Activated CD8-positive, alpha-beta T cell treated with anti-CD3 and anti-CD28 coated beads for 36 hours (primary cell): ENCODE measurements around the gene FRG1. TPM values are rescaled to one million over a fixed set of nuclear protein-coding genes. Genes with fewer than 3 reads are reported as not detected.
"Not testable (repeated sequence)": the region's sequence is repeated elsewhere in the genome, so short reads cannot be mapped to it uniquely, and the experiment has no call there.

Experiments used
- ATAC-seq: fragments of 200-7000 bp; cut with Tn5 transposase; one replicate; pipeline ENCODE4 v1.10.0; 2021; ENCODE audit warnings: mild to moderate bottlenecking, moderate library complexity
- CTCF ChIA-PET: fragments of 350-600 bp; sonication (Branson Sonifier 250); formaldehyde crosslinking; loops from one replicate; lab custom pipeline; 2021; ENCODE audit warnings: antibody characterized with exemption; lab: Charles Lee
- POLR2A ChIA-PET: fragments of 350-600 bp; sonication (Branson Sonifier 250); formaldehyde crosslinking; loops from one replicate; lab custom pipeline; 2021; ENCODE audit warnings: antibody characterized with exemption; lab: Charles Lee
- DNase-seq: peaks from one replicate; pipeline ENCODE4 v3.0.0-alpha.2; 2020
- H3K27ac Mint-ChIP-seq: one replicate; pipeline ENCODE4 v1.8.0; 2021; ENCODE audit warnings: mild to moderate bottlenecking, mixed read lengths
- H3K27me3 Mint-ChIP-seq: one replicate; pipeline ENCODE4 v1.8.0; 2021; ENCODE audit warnings: mixed read lengths
- H3K36me3 Mint-ChIP-seq: one replicate; pipeline ENCODE4 v1.8.0; 2021; ENCODE audit warnings: low read depth, mixed read lengths
- H3K4me1 Mint-ChIP-seq: one replicate; pipeline ENCODE4 v1.8.0; 2021; ENCODE audit warnings: low read depth, mixed read lengths
- H3K4me3 Mint-ChIP-seq: one replicate; pipeline ENCODE4 v1.8.0; 2021; ENCODE audit warnings: mild to moderate bottlenecking, moderate library complexity, mixed read lengths
- H3K9me3 Mint-ChIP-seq: one replicate; pipeline ENCODE4 v1.8.0; 2021; ENCODE audit warnings: mixed read lengths
- intact Hi-C: fragments of 100-400 bp; cut with micrococcal nuclease; formaldehyde crosslinking; loops from one replicate; pipeline ENCODE4 v1.10.0; 2022
- total RNA-seq, 2 experiments: library from RNA; stranded (reverse); gene quantifications; one replicate each; pipeline ENCODE4 v1.2.3, GENCODE V29; 2021
- TF ChIP-seq, protein P1 (sequence below): fragments of 200-600 bp; IDR thresholded peaks from one replicate; pipeline ENCODE4 v1.8.0; 2022; ENCODE audit warnings: antibody characterized with exemption, mild to moderate bottlenecking

FRG1 gene
- total RNA-seq, 2 experiments from 2014 or later = 58.3 to 69.0 TPM

DNA sequence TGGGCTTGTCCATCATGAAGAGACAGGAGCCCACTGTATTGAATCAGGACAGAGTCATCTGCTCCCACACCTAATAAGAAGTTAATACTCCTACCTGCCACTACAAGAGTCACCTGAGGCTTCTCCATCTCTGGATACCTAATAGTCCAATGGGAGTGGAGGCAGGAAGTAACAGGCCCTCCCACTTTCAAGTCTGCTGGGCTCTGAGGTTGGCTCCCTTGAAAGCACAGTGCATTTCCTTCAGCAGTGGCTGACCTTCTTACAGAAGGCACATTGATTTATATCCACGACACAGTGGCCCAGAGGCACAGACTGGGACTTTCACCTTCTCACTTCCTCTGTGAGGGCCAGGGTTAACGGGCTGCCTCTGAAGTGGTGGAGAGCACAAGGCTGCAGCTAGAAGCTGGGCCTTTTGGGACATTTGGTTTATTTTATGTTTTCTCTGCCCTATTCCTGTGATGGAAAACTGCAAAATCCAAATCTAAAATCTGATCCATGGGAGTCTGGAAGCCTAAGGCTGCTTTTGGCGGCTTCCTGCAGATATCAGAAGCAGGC is 48.3 kb downstream of the FRG1 start:
- H3K36me3 Mint-ChIP-seq = no peaks in the 10 kb centered on the region
- ATAC-seq (no peak), DNase-seq (no peak)
- TF ChIP-seq, protein P1, sequence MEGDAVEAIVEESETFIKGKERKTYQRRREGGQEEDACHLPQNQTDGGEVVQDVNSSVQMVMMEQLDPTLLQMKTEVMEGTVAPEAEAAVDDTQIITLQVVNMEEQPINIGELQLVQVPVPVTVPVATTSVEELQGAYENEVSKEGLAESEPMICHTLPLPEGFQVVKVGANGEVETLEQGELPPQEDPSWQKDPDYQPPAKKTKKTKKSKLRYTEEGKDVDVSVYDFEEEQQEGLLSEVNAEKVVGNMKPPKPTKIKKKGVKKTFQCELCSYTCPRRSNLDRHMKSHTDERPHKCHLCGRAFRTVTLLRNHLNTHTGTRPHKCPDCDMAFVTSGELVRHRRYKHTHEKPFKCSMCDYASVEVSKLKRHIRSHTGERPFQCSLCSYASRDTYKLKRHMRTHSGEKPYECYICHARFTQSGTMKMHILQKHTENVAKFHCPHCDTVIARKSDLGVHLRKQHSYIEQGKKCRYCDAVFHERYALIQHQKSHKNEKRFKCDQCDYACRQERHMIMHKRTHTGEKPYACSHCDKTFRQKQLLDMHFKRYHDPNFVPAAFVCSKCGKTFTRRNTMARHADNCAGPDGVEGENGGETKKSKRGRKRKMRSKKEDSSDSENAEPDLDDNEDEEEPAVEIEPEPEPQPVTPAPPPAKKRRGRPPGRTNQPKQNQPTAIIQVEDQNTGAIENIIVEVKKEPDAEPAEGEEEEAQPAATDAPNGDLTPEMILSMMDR = no peak
- no peaks in the 10 kb centered on the region for H3K4me1 Mint-ChIP-seq
- CTCF ChIA-PET = no interaction called here
- POLR2A ChIA-PET = no interaction called here
- H3K4me3 Mint-ChIP-seq = no peak overlapping the region
- H3K27me3 Mint-ChIP-seq = no peaks in the 10 kb centered on the region
- intact Hi-C loops = no loop called here
- no peak overlapping the region for H3K27ac Mint-ChIP-seq
- H3K9me3 Mint-ChIP-seq = no peaks in the 10 kb centered on the region

DNA sequence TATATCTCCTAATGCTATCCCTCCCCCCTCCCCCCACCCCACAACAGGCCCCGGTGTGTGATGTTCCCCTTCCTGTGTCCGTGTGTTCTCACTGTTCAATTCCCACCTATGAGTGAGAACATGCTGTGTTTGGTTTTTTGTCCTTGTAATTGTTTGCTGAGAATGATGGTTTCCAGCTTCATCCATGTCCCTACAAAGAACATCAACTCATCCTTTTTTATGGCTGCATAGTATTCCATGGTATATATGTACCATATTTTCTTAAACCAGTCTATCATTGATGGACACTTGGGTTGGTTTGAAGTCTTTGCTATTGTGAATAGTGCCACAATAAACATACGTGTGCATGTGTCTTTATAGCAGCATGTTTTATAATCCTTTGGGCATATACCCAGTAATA is 49.3 kb downstream of the FRG1 start:
- ATAC-seq = not testable (repeated sequence)

More for the DNA sequence above, 49.3 kb downstream of the FRG1 start:
- H3K4me3 Mint-ChIP-seq, H3K27ac Mint-ChIP-seq, CTCF ChIA-PET, DNase-seq, H3K9me3 Mint-ChIP-seq, H3K36me3 Mint-ChIP-seq, intact Hi-C loops, POLR2A ChIA-PET, H3K4me1 Mint-ChIP-seq, H3K27me3 Mint-ChIP-seq: not testable (repeated sequence)

Other genes with a start within 250 kb of the FRG1 start
- gene FRG2, start 86.4 kb downstream of the FRG1 start, total RNA-seq = not detected
- not detected for gene DBET, start 123.6 kb downstream of the FRG1 start, total RNA-seq
- gene DUX4, start 232.9 kb downstream of the FRG1 start, total RNA-seq = not detected